Tibial nerve (tissue), 4 donors: ENCODE measurements around the gene ENPP6.

ENCODE experiments used
- EP300 ChIP-seq, 2 donors: sonication (generic); formaldehyde crosslinking; IDR thresholded peaks; one replicate each; pipeline ENCODE4 v1.6.1; 2017; ENCODE audit warnings: antibody characterized with exemption in 2 of 2, mild to moderate bottlenecking in 1 of 2
- POLR2A ChIP-seq, 2 donors: fragments of 450-650 bp; IDR thresholded peaks; one replicate each; pipeline ENCODE4 v1.6.1; 2017; ENCODE audit warnings: antibody characterized with exemption in 2 of 2, mild to moderate bottlenecking in 2 of 2, moderate library complexity in 2 of 2
- TF ChIP-seq, protein P1 (sequence below), 5 experiments: fragments of 200-600 bp in 3 of 5; fragments of 450-650 bp in 2 of 5; sonication (generic) in 3 of 5; IDR thresholded peaks; one replicate each; pipeline ENCODE4 v1.5.1; 2016 to 2019; ENCODE audit warnings: antibody characterized with exemption in 5 of 5, mild to moderate bottlenecking in 3 of 5, moderate library complexity in 2 of 5

DNA sequence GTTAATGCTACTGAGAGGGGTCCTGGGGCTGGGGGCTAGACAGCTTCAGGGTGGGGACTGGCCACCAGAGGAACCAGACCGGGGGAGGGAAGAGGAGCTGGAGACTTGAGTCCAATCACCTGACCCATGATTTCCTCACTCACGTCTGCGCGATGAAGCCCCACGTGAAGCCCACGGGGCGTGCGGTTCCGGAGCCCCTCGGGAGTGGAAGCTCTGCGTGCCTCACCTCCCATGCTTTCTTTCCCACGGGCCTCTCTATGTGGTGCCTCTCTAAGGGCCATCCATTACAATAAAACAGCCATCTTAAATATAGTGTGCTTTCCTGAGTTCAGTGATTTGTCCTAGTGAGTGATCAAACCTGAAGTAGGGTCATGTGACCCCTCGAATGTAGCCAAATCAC lies 119.9 kb downstream of the ENPP6 start:
- TF ChIP-seq, protein P1, sequence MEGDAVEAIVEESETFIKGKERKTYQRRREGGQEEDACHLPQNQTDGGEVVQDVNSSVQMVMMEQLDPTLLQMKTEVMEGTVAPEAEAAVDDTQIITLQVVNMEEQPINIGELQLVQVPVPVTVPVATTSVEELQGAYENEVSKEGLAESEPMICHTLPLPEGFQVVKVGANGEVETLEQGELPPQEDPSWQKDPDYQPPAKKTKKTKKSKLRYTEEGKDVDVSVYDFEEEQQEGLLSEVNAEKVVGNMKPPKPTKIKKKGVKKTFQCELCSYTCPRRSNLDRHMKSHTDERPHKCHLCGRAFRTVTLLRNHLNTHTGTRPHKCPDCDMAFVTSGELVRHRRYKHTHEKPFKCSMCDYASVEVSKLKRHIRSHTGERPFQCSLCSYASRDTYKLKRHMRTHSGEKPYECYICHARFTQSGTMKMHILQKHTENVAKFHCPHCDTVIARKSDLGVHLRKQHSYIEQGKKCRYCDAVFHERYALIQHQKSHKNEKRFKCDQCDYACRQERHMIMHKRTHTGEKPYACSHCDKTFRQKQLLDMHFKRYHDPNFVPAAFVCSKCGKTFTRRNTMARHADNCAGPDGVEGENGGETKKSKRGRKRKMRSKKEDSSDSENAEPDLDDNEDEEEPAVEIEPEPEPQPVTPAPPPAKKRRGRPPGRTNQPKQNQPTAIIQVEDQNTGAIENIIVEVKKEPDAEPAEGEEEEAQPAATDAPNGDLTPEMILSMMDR (IDR thresholded peaks at IDR 0.05) = no peak
- TF ChIP-seq POLR2A (IDR thresholded peaks at IDR 0.05) (no peak), EP300 (IDR thresholded peaks at IDR 0.05) (no peak)
